ENCODE results near the gene SLC8A3. TPM values are rescaled to one million over a fixed set of nuclear protein-coding genes. Genes with fewer than 3 reads are reported as not detected.
A peak's percentile ranks its signal among the peaks of the same experiment; 100 is the strongest.

Gene SLC8A3
- total and polyA plus RNA-seq, 2 of the 13 experiments (the other 11 are each of a cell fraction or from before 2014, with no cell fraction given), result 0.01 to 0.02 TPM

- TF ChIP-seq, protein P1, sequence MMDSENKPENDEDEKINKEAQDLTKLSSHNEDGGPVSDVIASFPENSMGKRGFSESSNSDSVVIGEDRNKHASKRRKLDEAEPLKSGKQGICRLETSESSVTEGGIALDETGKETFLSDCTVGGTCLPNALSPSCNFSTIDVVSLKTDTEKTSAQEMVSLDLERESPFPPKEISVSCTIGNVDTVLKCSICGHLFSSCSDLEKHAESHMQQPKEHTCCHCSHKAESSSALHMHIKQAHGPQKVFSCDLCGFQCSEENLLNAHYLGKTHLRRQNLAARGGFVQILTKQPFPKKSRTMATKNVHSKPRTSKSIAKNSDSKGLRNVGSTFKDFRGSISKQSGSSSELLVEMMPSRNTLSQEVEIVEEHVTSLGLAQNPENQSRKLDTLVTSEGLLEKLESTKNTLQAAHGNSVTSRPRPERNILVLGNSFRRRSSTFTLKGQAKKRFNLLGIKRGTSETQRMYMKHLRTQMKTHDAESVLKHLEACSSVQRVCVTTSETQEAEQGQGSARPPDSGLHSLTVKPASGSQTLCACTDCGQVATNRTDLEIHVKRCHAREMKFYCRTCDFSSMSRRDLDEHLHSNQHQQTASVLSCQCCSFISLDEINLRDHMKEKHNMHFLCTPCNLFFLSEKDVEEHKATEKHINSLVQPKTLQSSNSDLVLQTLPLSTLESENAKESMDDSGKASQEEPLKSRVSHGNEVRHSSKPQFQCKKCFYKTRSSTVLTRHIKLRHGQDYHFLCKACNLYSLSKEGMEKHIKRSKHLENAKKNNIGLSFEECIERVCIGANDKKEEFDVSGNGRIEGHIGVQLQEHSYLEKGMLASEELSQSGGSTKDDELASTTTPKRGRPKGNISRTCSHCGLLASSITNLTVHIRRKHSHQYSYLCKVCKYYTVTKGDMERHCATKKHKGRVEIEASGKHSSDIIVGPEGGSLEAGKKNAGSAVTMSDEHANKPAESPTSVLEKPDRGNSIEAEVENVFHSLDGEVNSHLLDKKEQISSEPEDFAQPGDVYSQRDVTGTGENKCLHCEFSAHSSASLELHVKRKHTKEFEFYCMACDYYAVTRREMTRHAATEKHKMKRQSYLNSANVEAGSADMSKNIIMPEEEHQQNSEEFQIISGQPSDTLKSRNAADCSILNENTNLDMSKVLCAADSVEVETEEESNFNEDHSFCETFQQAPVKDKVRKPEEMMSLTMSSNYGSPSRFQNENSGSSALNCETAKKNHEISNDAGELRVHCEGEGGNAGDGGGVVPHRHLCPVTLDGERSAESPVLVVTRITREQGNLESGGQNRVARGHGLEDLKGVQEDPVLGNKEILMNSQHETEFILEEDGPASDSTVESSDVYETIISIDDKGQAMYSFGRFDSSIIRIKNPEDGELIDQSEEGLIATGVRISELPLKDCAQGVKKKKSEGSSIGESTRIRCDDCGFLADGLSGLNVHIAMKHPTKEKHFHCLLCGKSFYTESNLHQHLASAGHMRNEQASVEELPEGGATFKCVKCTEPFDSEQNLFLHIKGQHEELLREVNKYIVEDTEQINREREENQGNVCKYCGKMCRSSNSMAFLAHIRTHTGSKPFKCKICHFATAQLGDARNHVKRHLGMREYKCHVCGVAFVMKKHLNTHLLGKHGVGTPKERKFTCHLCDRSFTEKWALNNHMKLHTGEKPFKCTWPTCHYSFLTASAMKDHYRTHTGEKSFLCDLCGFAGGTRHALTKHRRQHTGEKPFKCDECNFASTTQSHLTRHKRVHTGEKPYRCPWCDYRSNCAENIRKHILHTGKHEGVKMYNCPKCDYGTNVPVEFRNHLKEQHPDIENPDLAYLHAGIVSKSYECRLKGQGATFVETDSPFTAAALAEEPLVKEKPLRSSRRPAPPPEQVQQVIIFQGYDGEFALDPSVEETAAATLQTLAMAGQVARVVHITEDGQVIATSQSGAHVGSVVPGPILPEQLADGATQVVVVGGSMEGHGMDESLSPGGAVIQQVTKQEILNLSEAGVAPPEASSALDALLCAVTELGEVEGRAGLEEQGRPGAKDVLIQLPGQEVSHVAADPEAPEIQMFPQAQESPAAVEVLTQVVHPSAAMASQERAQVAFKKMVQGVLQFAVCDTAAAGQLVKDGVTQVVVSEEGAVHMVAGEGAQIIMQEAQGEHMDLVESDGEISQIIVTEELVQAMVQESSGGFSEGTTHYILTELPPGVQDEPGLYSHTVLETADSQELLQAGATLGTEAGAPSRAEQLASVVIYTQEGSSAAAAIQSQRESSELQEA (CRISPR knock-in tag; IDR thresholded peaks at IDR 0.05; ENCODE audit: not compliant biosample characterization), result no peak
- 0 out of 2 replicates have a peak, but pooled peaks have one; percentile 48 for TF ChIP-seq SIN3A (IDR thresholded peaks at IDR 0.05; ENCODE audit: borderline replicate concordance, low read depth, low read length)
- peak; percentile 71 for TF ChIP-seq ZSCAN31 (CRISPR knock-in tag; IDR thresholded peaks at IDR 0.05; ENCODE audit: low read depth)
- TF ChIP-seq ZSCAN30 (CRISPR knock-in tag; IDR thresholded peaks at IDR 0.05), result no peak
- TF ChIP-seq, protein P2, sequence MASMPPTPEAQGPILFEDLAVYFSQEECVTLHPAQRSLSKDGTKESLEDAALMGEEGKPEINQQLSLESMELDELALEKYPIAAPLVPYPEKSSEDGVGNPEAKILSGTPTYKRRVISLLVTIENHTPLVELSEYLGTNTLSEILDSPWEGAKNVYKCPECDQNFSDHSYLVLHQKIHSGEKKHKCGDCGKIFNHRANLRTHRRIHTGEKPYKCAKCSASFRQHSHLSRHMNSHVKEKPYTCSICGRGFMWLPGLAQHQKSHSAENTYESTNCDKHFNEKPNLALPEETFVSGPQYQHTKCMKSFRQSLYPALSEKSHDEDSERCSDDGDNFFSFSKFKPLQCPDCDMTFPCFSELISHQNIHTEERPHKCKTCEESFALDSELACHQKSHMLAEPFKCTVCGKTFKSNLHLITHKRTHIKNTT (CRISPR knock-in tag; IDR thresholded peaks at IDR 0.05), result no peak
- TF ChIP-seq ZNF780A (CRISPR knock-in tag; IDR thresholded peaks at IDR 0.05), result no peak
- TF ChIP-seq MIER3 (CRISPR knock-in tag; IDR thresholded peaks at IDR 0.05; ENCODE audit: borderline replicate concordance), result peak; percentile 86; the same call in 1 of the 2 replicates
- TF ChIP-seq DNMT3B (CRISPR knock-in tag; conservative IDR thresholded peaks at IDR 0.05), result no peak
- no peak for TF ChIP-seq ZNF616 (CRISPR knock-in tag; IDR thresholded peaks at IDR 0.05; ENCODE audit: low read depth)
- TF ChIP-seq ZFY (CRISPR knock-in tag; IDR thresholded peaks at IDR 0.05), result peak; percentile 65; the same call in 1 of the 2 replicates
- TF ChIP-seq PHF21A (CRISPR knock-in tag; IDR thresholded peaks at IDR 0.05), result peak; percentile 98
- TF ChIP-seq ZIK1 (CRISPR knock-in tag; IDR thresholded peaks at IDR 0.05; ENCODE audit: borderline replicate concordance, low read depth), result no peak
- TF ChIP-seq, protein P3, sequence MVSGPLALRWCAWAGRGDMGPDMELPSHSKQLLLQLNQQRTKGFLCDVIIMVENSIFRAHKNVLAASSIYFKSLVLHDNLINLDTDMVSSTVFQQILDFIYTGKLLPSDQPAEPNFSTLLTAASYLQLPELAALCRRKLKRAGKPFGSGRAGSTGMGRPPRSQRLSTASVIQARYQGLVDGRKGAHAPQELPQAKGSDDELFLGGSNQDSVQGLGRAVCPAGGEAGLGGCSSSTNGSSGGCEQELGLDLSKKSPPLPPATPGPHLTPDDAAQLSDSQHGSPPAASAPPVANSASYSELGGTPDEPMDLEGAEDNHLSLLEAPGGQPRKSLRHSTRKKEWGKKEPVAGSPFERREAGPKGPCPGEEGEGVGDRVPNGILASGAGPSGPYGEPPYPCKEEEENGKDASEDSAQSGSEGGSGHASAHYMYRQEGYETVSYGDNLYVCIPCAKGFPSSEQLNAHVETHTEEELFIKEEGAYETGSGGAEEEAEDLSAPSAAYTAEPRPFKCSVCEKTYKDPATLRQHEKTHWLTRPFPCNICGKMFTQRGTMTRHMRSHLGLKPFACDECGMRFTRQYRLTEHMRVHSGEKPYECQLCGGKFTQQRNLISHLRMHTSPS (CRISPR knock-in tag; IDR thresholded peaks at IDR 0.05; ENCODE audit: low read depth), result peak; percentile 76
- TF ChIP-seq ZZZ3 (CRISPR knock-in tag; IDR thresholded peaks at IDR 0.05; ENCODE audit: borderline replicate concordance), result no peak
- TF ChIP-seq CEBPB (IDR thresholded peaks at IDR 0.05; ENCODE audit: borderline replicate concordance, low read depth, low read length), result peak; percentile 84
- TF ChIP-seq HMG20B (CRISPR knock-in tag; conservative IDR thresholded peaks at IDR 0.05), result 0 out of 2 replicates have a peak, but pooled peaks have one; percentile 38
- TF ChIP-seq FOXJ3 (CRISPR knock-in tag; IDR thresholded peaks at IDR 0.05; ENCODE audit: borderline replicate concordance), result peak; percentile 36; the same call in 1 of the 2 replicates
- TF ChIP-seq ZNF772 (CRISPR knock-in tag; IDR thresholded peaks at IDR 0.05), result peak; percentile 79; the same call in 1 of the 2 replicates
Observed at GRCh38 chr14:70005281-70005805, 183.4 kb downstream of the SLC8A3 start (continued).
